T-helper 1 cell treated with Interleukin-12 subunit alpha and Interleukin-12 subunit beta and Interleukin-4 antibody, amounts not matched to agents 30 ng/mL and 1 ng/mL, for 36 hours (primary cell): ENCODE results near the gene BBX. TPM values are rescaled to one million over a fixed set of nuclear protein-coding genes. Genes with fewer than 3 reads are reported as not detected.

Experiments
- intact Hi-C: fragments of 100-400 bp; cut with micrococcal nuclease; formaldehyde crosslinking; loops from one replicate; pipeline ENCODE4 v1.15.1; 2024
- total RNA-seq: library from RNA; stranded (reverse); gene quantifications from 2 replicates; pipeline ENCODE4 v1.2.3, GENCODE V29; 2022

Gene BBX
- total RNA-seq, 1 donor from 2014 or later = 42.0 TPM

DNA sequence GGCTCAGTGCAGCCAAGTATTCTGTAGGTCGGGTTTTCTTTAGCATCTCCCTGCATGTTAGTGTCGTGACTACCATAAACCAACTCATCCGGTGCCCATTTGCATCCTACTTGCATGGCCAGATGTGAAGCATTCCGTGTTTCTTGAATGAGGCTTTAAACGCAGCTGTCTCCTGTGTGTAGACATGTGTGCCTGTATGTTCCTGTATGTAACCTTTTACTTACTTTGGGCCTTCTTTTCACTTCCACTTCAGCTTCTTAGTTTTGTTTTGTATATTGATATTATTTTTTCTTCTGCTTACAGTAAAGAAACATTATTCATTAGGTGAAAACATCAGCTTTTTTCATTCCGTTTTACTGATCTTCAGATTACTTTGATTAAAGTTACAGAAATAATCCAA is 267.9 kb downstream of the BBX start:
- intact Hi-C loops = no loop called here

DNA sequence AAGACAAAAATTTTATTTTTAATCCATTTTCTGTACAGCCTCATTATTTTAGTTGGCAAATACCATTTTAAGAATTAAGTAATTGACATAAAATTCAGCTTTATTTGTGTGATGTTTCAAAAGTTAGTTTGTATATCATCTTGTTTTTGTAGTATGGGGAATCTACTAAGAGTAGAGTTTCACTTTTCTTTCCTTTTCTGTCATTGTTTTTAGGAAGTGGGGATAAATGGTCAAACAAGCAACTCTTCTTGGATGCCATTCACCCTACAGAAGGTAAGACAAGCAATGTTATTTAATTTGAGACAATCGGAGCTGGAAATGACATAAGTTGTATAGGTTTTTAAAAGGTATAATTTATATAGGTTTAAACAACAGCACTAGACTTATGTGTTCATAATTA is 268.3 kb downstream of the BBX start:
- intact Hi-C loops = no loop called here

DNA sequence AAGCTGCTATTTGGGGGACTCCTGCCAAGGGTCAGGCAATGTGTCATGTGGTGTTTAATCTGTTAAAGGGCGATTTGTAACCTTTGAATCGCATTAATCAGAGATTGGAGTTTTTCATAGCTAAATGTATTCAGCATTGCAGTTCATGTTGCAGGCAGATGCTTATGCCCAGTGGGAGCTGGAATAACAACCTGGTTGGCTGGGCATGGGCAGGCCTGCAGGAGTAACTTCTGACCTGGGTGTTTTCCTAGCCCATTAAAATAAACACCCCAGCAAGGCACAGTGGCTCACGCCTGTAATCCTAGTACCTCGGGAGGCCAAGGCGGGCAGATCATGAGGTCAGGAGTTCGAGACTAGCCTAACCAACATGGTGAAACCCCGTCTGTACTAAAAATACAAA is 268.7 kb downstream of the BBX start:
- intact Hi-C loops = no loop called here

DNA sequence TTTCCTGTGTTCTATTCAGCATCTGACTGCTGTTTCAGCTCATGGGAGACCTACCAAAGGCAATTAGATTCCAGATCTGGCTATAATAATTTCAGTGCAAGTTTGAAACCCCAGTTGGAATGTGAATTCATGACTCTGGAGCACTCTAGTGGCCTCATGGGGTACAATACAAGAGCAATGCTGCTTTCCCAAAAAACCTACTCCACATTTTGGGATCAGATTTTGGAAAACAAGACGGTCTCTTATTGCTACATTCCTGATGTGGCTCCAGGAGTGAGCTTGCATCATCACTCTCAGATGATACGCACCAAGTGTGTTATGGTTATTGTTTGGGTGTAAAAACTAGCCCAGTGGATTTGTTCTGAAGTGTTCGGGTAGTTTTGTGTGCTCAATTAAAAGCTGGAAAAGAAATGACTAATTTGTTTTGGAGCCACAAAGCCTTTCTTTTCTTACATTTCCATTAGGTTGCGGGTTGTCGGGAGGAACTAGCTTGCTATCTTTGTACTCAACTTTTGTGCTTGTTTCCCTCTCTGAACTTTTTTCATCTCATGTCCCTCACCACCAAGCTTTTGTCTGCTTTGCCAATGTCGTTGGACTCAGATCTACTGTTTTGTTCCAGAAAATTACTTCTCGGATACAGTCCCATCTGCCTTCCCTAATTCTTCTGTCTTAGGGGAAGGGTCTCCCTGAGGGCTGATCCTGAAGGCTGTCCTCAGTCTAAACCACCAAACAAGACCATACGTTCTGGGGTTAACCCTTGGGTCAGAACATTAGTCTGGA is 272.1 kb downstream of the BBX start:
- intact Hi-C loops = no loop called here

DNA sequence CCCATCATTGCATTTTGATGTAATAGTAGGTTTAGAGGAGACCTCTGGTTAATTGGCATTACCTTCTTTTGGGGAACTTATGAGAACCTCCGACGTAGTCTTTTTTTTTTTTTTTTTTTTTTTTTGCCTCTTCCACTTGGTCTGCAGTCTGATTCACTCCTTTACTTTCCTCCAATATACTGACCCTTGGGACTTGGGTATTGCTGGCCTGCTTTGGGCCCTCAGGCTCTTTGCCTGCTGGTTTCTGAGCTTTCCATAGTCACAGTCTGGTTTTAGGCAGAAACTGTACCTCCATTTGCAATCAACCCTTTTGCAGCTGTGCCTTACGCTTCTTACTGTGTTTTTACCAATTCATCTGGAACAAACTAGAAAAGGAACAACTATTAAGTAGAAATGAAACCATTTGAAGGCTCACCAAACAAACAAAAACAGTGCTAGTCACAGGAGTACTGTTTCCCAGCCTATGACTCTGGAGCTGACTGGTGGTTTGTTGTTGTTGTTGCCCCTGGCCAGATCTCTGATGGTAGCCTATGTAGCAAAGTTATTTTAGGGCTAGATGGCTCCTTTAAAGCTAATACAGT is 272.8 kb downstream of the BBX start:
- intact Hi-C loops = no loop called here

DNA sequence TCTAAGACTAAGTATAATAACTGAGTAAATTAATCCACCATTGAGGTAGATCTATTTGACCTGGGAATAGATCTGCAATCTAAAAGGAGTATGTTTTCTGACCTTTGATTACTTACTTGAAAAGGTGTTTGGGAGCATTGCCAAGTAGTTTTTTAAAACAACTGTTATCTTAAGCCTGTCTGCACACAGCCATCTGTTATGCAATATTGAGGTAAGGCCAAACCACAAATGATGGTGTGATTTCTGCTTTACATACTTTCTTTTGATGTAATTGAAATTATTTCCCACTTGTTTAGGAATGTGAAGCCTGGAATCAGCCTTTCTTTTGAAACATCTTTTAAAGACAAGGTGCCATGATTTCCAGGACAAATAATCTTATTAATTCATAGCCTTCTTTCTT is 274.0 kb downstream of the BBX start:
- intact Hi-C loops = no loop called here

DNA sequence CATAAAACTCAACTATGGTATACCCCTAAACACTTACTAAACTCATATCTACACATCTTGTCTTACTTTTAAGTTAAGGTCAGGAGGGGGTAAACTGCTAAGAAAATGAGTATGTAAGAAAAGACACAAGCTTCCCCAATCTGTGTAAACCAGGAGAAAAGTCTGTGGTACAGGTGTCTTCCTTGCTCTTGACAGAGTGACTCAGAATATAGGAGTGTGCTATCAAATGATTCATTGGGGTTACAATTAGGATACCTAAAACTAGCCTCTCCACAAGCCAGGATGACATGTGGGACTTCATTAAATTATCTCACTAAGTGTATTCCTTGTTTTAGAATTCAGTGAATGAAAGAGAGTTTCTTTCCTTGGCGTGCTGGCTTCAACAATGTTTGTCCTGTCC is 274.8 kb downstream of the BBX start:
- intact Hi-C loops = no loop called here

DNA sequence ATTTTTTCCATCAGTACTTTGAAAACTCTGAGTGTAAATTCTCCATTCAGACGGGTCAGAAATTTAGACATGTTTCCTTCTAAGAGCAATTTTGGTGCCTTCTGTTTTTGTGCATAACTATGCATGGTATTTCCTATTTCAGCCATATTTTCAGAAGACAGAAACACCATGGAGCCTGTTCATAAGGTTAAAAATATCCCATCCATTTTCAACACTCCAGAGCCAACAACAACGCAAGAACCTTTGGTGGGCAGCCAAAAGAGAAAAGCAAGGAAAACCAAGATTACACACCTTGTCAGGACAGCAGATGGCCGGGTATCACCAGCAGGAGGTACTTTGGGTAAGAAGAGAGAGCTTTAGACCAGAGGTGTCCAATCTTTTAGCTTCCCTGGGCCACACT is 275.6 kb downstream of the BBX start:
- intact Hi-C loops = no loop called here

DNA sequence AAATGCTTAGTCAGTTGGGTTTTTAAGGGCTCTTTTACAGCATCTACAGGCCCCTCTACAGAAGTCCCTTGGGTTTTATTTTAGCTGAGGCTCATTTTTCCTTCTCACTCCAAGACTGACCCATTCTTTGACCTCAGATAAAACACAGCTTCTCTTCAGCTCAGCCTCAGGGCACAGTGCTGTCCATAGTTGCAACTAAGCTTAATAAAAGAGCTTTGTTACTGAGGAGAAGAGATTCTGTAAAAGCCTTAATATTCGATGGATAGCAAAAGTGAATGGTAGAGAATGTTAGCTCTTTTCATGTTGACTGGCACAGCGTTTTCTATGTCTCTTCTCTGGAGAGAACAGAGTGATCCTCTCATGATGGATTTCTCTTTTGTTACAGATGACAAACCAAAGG is 277.9 kb downstream of the BBX start:
- intact Hi-C loops = no loop called here

DNA sequence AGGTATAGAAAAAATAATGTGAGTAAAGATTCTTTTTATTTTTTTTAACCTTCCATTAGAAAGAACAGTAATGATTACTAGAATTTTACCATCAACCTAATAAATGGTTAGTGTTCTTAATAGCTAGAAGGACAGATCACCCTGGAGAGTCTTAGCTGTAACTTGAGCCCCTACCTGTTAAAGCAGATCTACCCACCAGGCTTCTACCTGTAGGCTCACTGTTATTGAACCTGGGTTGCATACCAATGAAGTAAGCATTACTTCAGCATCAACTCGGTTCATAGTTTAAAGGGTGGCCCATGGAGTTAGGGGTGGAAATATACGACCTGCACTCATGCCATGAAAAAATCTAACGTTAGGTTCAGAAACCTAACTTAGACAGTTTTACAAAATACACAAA is 280.4 kb downstream of the BBX start:
- intact Hi-C loops = no loop called here

DNA sequence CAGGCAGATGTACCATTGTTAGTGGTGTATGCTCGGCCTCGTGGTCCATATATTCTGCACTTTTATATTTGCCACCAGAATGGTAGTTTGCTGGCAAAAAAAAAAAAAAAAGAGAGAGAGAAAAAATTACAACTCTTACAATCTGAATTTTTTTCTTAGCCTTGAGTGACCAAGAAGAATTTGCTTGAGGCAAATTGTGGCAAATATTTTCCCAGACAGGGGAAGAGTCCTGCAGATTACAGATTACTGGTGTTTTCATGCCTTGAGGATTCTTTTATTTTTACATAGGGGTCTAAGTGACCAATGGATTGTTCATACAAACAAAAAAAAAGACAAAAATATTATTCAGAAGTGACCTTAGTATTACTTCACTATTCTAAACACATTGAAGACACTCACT is 283.3 kb downstream of the BBX start:
- intact Hi-C loops = no loop called here

DNA sequence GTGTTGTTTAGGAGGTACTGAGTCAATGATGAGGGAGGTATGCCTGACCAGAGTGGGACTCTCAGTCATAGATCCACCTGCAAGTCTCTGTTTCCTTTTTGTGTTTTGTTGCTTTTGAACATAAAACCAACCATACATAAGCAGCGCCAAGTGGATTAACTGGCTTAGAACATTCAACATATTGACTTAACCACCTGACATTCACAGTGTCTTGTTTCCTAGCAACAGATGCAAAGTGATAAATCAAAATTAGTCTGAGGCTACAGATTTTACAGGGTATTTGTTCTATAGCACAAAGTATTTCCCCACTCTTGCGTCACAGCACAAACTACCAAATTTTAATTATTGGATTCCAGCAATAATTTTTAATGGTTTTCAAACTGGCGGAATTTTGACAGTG is 283.8 kb downstream of the BBX start:
- intact Hi-C loops = no loop called here

DNA sequence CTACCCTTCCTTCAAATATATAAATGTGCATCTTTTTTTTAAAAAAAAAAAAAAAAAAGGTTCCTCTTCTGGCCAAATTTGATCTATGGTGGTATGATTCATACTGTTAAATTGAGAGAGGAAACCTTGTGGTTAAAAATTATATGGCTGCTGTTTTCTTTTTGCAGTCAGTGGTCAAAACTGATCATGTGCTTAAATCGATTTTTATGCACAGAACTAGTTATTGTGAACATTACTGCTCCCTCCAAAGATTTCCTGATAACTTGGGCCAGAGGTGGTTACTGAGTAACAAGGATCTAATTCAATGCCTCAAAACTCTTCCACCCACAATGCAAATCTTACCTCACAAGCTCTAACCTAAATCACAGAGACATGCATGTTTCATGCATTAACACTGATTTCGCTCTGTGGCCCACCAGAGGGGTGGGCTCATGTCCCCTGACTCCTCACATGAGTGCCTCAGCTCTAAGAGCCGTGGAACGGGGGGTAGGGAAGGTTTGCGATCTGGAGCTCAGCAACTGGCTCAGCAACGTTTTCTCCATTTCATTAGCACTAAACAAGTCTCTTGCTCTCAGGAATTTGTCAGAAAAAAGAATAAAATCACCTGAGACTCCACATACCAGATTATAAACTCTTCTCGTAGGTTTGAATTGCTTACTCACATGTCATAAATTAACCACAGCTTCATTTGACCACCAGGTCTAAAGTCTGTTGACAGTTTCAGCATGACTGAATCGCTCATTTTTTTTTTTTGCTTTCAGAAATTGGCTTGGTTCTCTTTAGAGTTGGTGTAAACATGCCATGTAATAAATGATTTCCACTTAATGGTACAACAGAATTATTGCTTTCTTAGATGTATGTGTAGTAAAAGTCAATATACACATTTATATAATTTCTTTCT is 287.7 kb downstream of the BBX start:
- intact Hi-C loops = no loop called here

DNA sequence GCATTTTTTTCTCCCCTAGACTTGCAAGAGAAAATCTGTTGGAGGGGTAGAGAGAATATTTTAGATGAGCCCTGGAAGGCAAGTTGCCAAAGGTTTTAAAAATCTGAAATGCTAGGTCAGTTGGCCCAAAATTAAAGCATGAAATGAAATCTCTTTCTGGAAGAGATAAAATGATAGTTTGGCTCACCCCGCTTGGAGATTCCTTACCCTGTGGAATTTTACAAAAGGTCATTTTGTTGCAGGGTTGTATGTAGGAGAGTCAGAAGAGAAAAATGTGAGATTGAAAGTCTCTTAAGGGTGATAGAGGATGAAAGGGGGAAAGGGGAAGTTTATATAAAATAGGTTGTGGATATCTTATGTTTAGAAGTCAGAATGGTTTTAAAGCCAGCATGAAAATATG is 290.3 kb downstream of the BBX start:
- intact Hi-C loops = no loop called here

DNA sequence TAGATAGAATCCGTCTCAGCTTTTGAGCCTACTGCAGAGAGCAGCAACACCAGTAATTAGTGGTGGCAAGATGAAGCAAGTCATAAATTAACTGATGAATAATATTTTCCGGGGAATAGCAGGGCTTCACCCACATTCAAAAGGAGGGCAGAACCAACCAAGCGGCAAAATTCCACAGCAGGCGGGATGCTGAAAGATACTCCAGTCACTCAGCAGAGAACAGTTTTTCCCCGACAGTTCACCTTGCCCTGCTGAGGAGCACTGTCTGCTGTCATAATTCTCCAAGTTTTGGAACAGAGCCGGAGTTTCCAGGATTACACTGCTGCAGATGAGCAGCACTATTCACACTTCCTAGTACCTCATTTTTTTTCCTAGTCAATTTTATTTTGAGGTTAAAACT is 293.3 kb downstream of the BBX start:
- intact Hi-C loops = no loop called here

DNA sequence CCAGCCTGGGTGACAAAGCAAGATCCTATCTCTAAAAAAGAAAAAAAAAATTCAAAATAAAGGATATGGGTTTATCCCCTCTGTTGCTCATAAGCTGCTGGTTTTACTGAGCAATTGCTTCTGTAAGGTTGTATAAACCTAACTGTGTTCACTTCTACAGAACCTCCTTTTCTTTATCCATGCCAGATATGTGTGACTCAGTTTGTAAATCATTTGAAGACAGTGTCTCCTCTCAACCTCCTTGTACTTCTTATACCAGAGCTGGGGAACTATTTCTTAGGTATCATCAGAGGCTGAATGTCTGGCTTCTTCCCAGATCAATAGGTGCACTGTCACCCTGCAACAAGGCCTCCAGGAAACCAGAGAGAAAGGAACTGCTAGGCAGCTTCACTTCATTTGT is 294.3 kb downstream of the BBX start:
- intact Hi-C loops = no loop called here

DNA sequence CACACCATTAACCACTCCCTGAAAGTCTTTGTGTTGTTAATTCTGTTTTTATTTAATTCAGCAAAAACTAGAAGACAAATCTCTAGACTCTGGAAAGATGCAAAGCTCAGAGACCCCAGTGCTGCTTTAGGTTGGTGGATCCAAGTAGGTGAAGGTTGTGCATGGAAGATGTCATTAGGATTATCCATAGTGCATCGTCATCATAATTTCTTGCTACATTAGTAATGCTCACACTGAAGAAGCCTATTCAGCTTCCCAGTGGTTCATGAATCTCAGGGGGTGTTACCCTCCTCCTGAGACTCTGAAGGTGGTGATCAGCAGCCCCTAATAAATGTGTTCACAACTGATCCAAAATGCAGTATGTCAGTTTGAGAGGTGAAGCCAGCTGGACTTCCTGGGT is 295.3 kb downstream of the BBX start:
- intact Hi-C loops = no loop called here

DNA sequence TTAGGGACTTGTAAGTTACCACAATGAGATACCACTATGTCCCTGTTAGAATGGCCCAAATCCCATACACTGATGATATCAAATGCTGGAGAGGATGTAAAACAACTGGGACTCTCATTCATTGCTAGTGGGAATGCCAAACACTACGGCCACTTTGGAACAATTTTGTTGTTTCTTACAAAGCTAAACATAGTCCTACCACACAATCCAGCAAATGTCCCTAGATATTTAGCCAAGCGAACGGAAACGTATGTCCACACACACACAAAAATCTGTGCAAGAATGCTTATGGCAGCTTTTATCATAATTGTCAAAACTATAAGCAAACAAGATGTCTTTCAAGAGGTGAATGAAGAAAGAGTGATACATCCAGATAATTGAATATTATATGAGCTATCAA is 296.9 kb downstream of the BBX start:
- intact Hi-C loops = no loop called here

DNA sequence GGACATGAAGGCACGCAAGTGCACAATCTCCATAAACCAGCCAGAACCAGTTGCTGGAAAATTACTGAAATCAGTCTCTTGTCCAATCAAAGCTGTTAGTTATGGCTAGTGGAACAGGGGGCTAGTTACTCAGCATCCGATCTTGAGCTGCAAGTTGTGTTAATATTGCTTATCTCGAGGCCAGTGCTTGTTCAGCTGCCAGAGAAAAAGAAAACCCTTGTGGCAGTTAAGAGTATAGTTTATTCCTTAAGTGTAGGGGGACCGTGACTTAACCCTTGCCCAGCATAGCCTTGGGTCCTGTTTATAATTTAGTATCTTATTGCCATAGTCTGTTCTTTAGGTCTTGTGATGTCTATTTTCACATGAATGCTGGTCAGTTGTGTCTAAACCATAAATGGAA is 299.5 kb downstream of the BBX start:
- intact Hi-C loops = no loop called here

DNA sequence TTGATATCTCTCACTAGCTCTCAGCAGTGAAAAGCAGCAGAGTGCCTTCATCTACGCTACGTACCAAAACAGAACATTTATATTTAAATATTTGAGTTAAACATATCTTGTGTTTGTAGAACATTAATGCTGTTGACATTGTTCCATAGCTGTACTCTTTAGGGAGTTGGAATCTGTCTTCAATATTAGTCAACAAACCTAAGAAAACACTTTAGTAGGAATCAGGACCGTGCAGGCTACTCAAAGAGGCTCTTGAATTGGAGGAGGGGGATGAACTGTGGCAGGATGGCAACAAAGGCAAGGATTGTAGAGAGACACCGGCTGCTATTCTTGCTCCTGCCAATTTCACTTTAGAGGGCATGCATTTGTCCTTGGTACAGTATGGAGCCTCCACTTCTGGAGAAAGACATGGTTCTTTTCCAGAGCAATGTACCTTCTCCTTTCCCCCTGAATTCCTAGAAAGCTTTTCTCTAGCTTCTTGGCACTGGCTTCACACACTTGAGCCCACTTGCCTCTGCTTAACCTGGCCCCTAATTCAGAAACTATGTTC is 302.1 kb downstream of the BBX start:
- intact Hi-C loops = no loop called here

DNA sequence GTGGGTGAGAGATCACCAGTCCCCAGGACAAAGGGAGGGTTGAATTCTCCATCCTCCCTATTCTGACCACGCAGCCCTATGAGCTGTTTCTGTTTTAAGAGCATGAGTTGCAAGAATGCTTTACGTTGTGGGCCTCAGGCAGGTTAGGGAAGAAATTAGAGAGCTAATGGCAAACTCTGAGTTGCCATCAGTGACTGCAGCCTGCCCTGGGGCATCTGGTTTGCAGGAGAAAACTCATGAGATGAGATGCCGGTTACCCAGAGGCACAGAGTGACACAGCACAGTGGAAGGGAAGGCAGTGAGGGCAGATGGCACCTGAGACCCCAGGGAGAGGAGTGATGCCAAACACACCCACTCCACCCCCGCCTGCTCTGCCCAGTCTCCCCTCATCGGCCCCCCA is 302.8 kb downstream of the BBX start:
- intact Hi-C loops = no loop called here

DNA sequence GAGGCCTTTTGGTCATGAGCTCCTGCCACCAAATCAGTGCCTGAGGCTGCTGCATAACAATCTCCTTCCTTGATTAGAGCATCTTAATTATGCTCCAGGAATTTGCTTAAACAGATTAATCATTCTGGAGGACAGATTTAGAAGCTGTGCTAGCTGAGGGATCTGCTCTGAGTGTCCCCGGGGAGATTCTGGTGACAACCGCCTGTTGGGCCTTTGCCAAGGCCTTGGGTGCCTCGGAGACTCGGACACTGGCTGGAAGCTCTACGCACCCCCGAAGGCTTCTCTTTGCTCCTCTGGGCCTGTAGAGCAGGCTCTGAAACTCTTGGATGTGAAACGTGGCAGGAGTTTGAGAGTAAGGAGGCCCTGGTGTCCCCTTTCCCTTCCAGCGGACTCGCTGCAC is 304.0 kb downstream of the BBX start:
- intact Hi-C loops = no loop called here
